Gastrocnemius medialis (tissue), 4 donors: ENCODE data around the gene ZFYVE1. TPM values are rescaled to one million over a fixed set of nuclear protein-coding genes. Genes with fewer than 3 reads are reported as not detected.

Source experiments
- ATAC-seq, 2 donors: fragments of 150-250 bp; one replicate each; pipeline ENCODE4 v1.9.1; 2016
- DNase-seq, 2 donors: peaks; one replicate each; pipeline ENCODE4 v3.0.0-alpha.2; 2019
- H3K27ac ChIP-seq, 4 donors: fragments of 200-600 bp; sonication (generic); 1 replicate in 1 of 4; 2 replicates in 3 of 4; pipeline ENCODE4 v1.5.1; 2016 to 2018; ENCODE audit warnings: mild to moderate bottlenecking in 2 of 4, moderate library complexity in 1 of 4
- H3K27me3 ChIP-seq, 3 donors: fragments of 200-600 bp; sonication (generic) in 2 of 3; 1 replicate in 1 of 3; 2 replicates in 2 of 3; pipeline versions ENCODE4 v1.5.1 to v1.6.0; 2016 to 2019; ENCODE audit warnings: mild to moderate bottlenecking in 1 of 3, moderate library complexity in 1 of 3
- H3K36me3 ChIP-seq, 2 donors: fragments of 200-600 bp; sonication (generic) in 1 of 2; one replicate each; pipeline ENCODE4 v1.5.1; 2017 to 2018
- H3K4me1 ChIP-seq, 2 donors: fragments of 200-600 bp; sonication (generic) in 1 of 2; one replicate each; pipeline ENCODE4 v1.5.1; 2016 to 2017; ENCODE audit warnings: mild to moderate bottlenecking in 2 of 2
- H3K4me3 ChIP-seq, 4 donors: fragments of 200-600 bp; sonication (generic) in 3 of 4; 1 replicate in 1 of 4; 2 replicates in 3 of 4; pipeline ENCODE4 v1.5.1; 2016 to 2019; ENCODE audit warnings: mild to moderate bottlenecking in 2 of 4
- H3K9me3 ChIP-seq, 3 donors: fragments of 200-600 bp; sonication (generic) in 2 of 3; 1 replicate in 1 of 3; 2 replicates in 2 of 3; pipeline ENCODE4 v1.5.1; 2016 to 2019
- CTCF ChIP-seq, 5 experiments: fragments of 450-650 bp in 3 of 5; fragments of 200-600 bp in 2 of 5; sonication (generic) in 2 of 5; IDR thresholded peaks in 4 of 5; conservative IDR thresholded peaks in 1 of 5; 1 replicate in 4 of 5; 2 replicates in 1 of 5; pipeline ENCODE4 v1.5.1; 2016 to 2019; ENCODE audit warnings: antibody characterized with exemption in 5 of 5, mild to moderate bottlenecking in 3 of 5, moderate library complexity in 3 of 5
- POLR2A ChIP-seq, 2 donors: fragments of 450-650 bp; IDR thresholded peaks; one replicate each; pipeline ENCODE4 v1.6.1; 2017; ENCODE audit warnings: antibody characterized with exemption in 2 of 2, mild to moderate bottlenecking in 2 of 2, moderate library complexity in 2 of 2
- in situ Hi-C, 4 donors: fragments of 200-750 bp; cut with MboI; loops; one replicate each; pipeline versions ENCODE4 v1.15.0 to v1.8.0; 2017; ENCODE audit warnings: low sequenced_read_pairs in 4 of 4
- intact Hi-C: fragments of 100-400 bp; cut with DNase I; formaldehyde crosslinking; loops from one replicate; pipeline ENCODE4 v1.15.1; 2023; ENCODE audit warnings: low total_unique reads
- total RNA-seq, 4 donors: library from RNA; depleted of rRNA; stranded (reverse); fragments of >200 nt; gene quantifications; one replicate each; pipeline versions ENCODE4 v1.1.0 to v1.2.3, GENCODE V29; 2016

ZFYVE1 gene
- total RNA-seq, 4 donors from 2014 or later: 16.7 to 28.3 (median 19.3) TPM

GRCh38 chr14:72947366-72948160 lies 79.3 kb downstream of the ZFYVE1 start:
- Histone ChIP-seq H3K4me1 (no peaks in the 10 kb centered on the region), H3K27ac (no peak overlapping the region), H3K4me3 (no peak overlapping the region), H3K9me3 (no peaks in the 10 kb centered on the region), H3K36me3 (peaks cover 0 to 58% of the 10 kb centered on the region in 2 donors), H3K27me3 (no peaks in the 10 kb centered on the region)
- ATAC-seq: no peak
- TF ChIP-seq POLR2A (IDR thresholded peaks at IDR 0.05): no peak
- TF ChIP-seq CTCF (IDR thresholded peaks at IDR 0.05 in 4 of 5, conservative IDR thresholded peaks at IDR 0.05 in 1 of 5): no peak
- in situ Hi-C loops: loop anchor here (5.0 to 10.0 kb wide), 3 partner anchors 430 to 435 kb away; no protein-coding TSS in a partner anchor
- no peak for DNase-seq
- intact Hi-C loops: no loop called here

DNA sequence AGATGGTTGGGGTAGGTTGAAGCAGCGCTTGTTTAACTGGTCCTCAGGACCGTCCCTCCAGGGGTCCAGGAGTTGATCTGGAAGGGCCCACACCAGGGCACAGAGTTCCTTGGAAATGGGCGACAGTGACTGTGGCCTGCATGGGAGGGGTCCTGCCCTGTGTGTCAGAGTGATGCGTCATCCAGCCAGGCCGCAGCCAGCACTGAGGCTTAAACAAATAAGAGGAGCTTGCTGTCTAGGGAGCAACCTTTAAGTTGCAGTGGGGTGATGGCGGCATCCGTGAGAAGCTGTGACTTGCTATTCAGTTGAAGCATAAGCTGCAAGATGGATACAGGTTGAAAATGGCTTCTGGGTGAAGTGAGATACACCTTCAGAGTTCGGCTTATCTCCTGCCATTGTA lies 80.4 kb downstream of the ZFYVE1 start:
- Histone ChIP-seq H3K4me1 (no peaks in the 10 kb centered on the region), H3K4me3 (no peak overlapping the region), H3K27me3 (no peaks in the 10 kb centered on the region), H3K9me3 (no peaks in the 10 kb centered on the region), H3K27ac (no peak overlapping the region), H3K36me3 (peaks cover 0 to 61% of the 10 kb centered on the region in 2 donors)
- intact Hi-C loops: no loop called here
- DNase-seq (no peak), ATAC-seq (no peak)
- TF ChIP-seq CTCF (IDR thresholded peaks at IDR 0.05 in 4 of 5, conservative IDR thresholded peaks at IDR 0.05 in 1 of 5): no peak
- no peak for TF ChIP-seq POLR2A (IDR thresholded peaks at IDR 0.05)
- in situ Hi-C loops: loop anchor here (5.0 to 10.0 kb wide), 3 partner anchors 429 to 434 kb away; no protein-coding TSS in a partner anchor

DNA sequence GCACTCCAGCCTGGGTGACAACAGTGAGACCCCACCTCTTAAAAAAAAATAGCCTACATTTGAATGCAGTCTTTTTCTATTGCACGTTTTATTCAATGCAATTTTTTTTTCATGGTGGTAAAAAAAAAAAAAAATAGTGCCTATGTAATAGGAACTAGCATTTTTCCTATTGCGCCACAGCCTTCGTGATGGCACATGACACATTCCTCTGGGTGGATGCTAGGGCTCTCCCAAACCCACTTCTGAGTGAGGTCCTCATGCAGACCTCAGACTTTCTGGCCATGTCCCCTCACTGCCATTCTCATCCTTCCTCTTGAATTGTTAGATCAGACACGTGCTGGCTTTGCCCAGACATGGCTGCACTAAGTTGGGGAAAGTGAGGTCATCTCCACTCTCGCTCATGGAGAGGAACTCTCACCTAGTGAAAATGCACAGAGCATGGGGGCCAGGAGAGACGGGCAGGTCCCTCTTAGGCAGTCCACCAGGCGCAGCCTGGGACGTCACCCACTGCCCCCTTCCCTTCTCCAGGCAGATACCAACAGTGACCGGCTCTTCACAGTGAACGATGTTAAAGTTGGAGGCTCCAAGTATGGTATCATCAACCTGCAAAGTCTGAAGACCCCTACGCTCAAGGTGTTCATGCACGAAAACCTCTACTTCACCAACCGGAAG lies 81.4 kb downstream of the ZFYVE1 start:
- DNase-seq: no peak
- ATAC-seq: no peak
- H3K4me3 ChIP-seq: no peak overlapping the region
- H3K9me3 ChIP-seq: no peaks in the 10 kb centered on the region
- in situ Hi-C loops: loop anchor here (5.0 to 10.0 kb wide), 3 partner anchors 428 to 433 kb away; no protein-coding TSS in a partner anchor
- intact Hi-C loops: no loop called here
- H3K4me1 ChIP-seq: no peaks in the 10 kb centered on the region
- no peaks in the 10 kb centered on the region for H3K27me3 ChIP-seq
- TF ChIP-seq CTCF (IDR thresholded peaks at IDR 0.05 in 4 of 5, conservative IDR thresholded peaks at IDR 0.05 in 1 of 5) (no peak), POLR2A (IDR thresholded peaks at IDR 0.05) (no peak)
- no peak overlapping the region for H3K27ac ChIP-seq
- H3K36me3 ChIP-seq: peaks cover 0 to 69% of the 10 kb centered on the region in 2 donors

DNA sequence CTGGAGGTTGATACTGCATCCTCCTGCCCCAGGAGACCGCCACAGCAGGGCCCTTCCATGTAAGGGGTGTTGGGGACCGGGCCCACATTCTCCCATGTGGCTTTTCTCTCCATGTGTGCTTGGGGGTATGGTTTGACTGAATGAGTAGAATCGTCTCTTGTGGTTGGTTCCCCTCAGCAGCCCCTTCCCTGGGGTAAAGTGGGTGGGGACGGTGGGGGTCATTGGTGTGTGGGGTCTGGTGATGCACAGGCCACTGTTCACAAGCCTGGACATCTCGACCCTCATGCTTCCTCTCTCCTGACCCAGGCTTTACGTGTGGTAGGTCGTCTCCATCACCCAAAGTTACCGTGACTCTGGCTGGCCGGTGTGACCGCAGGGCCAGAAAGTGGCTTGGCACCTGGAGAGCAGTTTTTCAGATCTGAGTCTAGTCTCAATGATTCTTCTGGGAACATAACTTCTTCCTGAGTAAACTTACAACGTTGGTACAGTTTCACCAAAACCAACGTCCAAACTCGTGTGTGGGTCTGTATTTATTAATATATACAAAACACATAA lies 83.0 kb downstream of the ZFYVE1 start:
- no peak for ATAC-seq
- H3K4me1 ChIP-seq: no peaks in the 10 kb centered on the region
- H3K36me3 ChIP-seq: peaks cover 0 to 83% of the 10 kb centered on the region in 2 donors
- H3K27me3 ChIP-seq: no peaks in the 10 kb centered on the region
- no peaks in the 10 kb centered on the region for H3K9me3 ChIP-seq
- intact Hi-C loops: no loop called here
- no peak overlapping the region for H3K27ac ChIP-seq
- no peak overlapping the region for H3K4me3 ChIP-seq
- DNase-seq: no peak
- no peak for TF ChIP-seq CTCF (IDR thresholded peaks at IDR 0.05 in 4 of 5, conservative IDR thresholded peaks at IDR 0.05 in 1 of 5)
- in situ Hi-C loops: loop anchor here in 2 of 4 donors (10.0 kb wide), 1 partner anchor 429 kb away; no protein-coding TSS in a partner anchor
